Hepatocyte (in vitro differentiated cells): ENCODE measurements around the gene XYLT1. TPM values are rescaled to one million over a fixed set of nuclear protein-coding genes. Genes with fewer than 3 reads are reported as not detected.

Experiments used
- DNase-seq: peaks from one replicate; pipeline ENCODE4 v3.0.0-alpha.2; 2016; ENCODE audit warnings: low spot score
- H2AFZ ChIP-seq: fragments of 200-600 bp; sonication (generic); 2 replicates; pipeline ENCODE4 v1.6.0; 2016; ENCODE audit warnings: antibody characterized with exemption, mild to moderate bottlenecking
- H3K27ac ChIP-seq: fragments of 200-600 bp; sonication (generic); 2 replicates; pipeline ENCODE4 v1.5.1; 2016; ENCODE audit warnings: mild to moderate bottlenecking
- H3K27me3 ChIP-seq: fragments of 200-600 bp; sonication (generic); 2 replicates; pipeline ENCODE4 v1.6.1; 2016
- H3K36me3 ChIP-seq: fragments of 200-600 bp; sonication (generic); replicated peaks from 2 replicates; pipeline ENCODE4 v1.5.1; 2016; ENCODE audit warnings: low read depth; ENCODE audit not compliant: insufficient read depth
- H3K4me1 ChIP-seq: fragments of 200-600 bp; sonication (generic); 2 replicates; pipeline ENCODE4 v1.5.1; 2016; ENCODE audit warnings: mild to moderate bottlenecking, moderate library complexity; ENCODE audit not compliant: insufficient read depth
- H3K4me2 ChIP-seq: fragments of 200-600 bp; sonication (generic); 2 replicates; pipeline ENCODE4 v1.6.0; 2016
- H3K4me3 ChIP-seq: fragments of 200-600 bp; sonication (generic); 2 replicates; pipeline ENCODE4 v1.5.1; 2016; ENCODE audit warnings: mild to moderate bottlenecking
- H3K79me2 ChIP-seq: fragments of 200-600 bp; sonication (generic); 2 replicates; pipeline ENCODE4 v1.6.0; 2017; ENCODE audit warnings: mild to moderate bottlenecking
- H3K9me2 ChIP-seq: fragments of 200-600 bp; sonication (generic); replicated peaks from 2 replicates; pipeline ENCODE4 v1.6.0; 2017; ENCODE audit warnings: mild to moderate bottlenecking; ENCODE audit not compliant: insufficient read depth
- H3K9me3 ChIP-seq: fragments of 200-600 bp; sonication (generic); 2 replicates; pipeline ENCODE4 v1.5.1; 2016; ENCODE audit warnings: low read depth, mild to moderate bottlenecking
- H4K20me1 ChIP-seq: fragments of 200-600 bp; sonication (generic); 2 replicates; pipeline ENCODE4 v1.6.0; 2016; ENCODE audit warnings: mild to moderate bottlenecking; ENCODE audit not compliant: insufficient read depth, poor library complexity, severe bottlenecking
- CTCF ChIP-seq: fragments of 200-600 bp; sonication (generic); IDR thresholded peaks from 2 replicates; pipeline ENCODE4 v1.5.1; 2016; ENCODE audit warnings: antibody characterized with exemption, mild to moderate bottlenecking; ENCODE audit not compliant: poor library complexity
- EZH2 ChIP-seq: fragments of 200-600 bp; sonication (generic); IDR thresholded peaks from 2 replicates; pipeline ENCODE4 v1.6.1; 2016; ENCODE audit warnings: antibody characterized with exemption, mild to moderate bottlenecking, borderline replicate concordance
- EZH2phosphoT487 ChIP-seq: fragments of 200-600 bp; sonication (generic); IDR thresholded peaks from one replicate; pipeline ENCODE4 v1.6.1; 2018; ENCODE audit warnings: antibody characterized with exemption, mild to moderate bottlenecking, low read depth, moderate library complexity; ENCODE audit not compliant: unreplicated experiment, severe bottlenecking
- WGBS: methylation state at CpG from one replicate; pipeline ENCODE4 v1.1.6; 2016; ENCODE audit warnings: low lambda C conversion rate; ENCODE audit errors: missing lambda C conversion rate; 5-methylcytosine and 5-hydroxymethylcytosine counted together
- polyA plus RNA-seq: library from polyadenylated mRNA; unstranded; fragments of >200 nt; fragmentation: Nextera tagmentation; extraction: Ambion mirVana; gene quantifications from 2 replicates; pipeline ENCODE4 v1.2.1, GENCODE V29; 2016
- total RNA-seq: library from RNA; depleted of rRNA; stranded (reverse); fragments of >200 nt; gene quantifications from 2 replicates; pipeline ENCODE4 v1.2.3, GENCODE V29; 2014

XYLT1 gene
- total and polyA plus RNA-seq, 2 experiments from 2014 or later, result 6.9 to 13.7 TPM

GRCh38 chr16:17117906-17118577, 352.7 kb downstream of the XYLT1 start:
- Histone ChIP-seq H3K4me2 (no peak overlapping the region), H3K79me2 (no peaks in the 10 kb centered on the region), H3K27ac (no peak overlapping the region), H3K27me3 (no peaks in the 10 kb centered on the region), H3K4me3 (no peak overlapping the region), H4K20me1 (no peaks in the 10 kb centered on the region), H2AFZ (no peak overlapping the region), H3K9me2 (no peaks in the 10 kb centered on the region), H3K36me3 (no peaks in the 10 kb centered on the region), H3K9me3 (no peaks in the 10 kb centered on the region), H3K4me1 (no peaks in the 10 kb centered on the region)
- 83% methylated on average over 5 of the region's 5 CpGs for WGBS
- DNase-seq, result no peak
- TF ChIP-seq EZH2 (no peak), CTCF (no peak), EZH2phosphoT487 (no peak)

DNA sequence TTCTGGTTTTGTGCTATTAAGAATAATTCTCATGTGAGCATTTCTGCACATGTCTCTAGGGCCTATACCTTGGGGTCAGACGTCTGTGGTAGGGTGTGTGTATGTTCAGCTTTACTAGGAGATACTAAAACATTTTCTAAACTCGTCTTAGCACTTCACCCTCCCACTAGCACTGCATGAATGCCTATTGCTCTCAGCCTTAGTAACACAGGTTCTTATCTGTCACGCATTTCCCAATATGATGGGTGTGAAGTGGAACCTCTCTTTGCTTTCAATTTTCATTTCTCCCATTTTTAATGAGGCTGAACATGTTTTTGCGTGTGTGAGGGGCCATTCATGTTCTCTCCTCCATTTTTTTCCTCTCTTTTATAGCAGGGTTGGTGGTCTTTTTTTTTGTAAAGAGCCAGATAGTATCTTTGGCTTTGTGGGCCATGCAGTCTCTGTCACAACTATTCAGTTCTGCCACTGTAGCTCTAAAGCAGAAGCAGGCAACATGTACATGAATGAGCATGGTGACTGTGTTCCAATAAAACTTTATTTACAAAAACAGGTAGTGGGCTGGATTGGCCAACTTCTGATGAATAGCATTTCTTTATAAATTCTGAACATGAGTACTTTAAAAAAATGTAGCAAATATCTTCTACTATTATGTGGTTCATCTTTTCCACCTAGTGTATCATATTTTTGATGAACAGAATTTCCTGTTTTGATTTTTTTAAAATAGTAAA, 354.0 kb downstream of the XYLT1 start:
- no peaks in the 10 kb centered on the region for H3K4me1 ChIP-seq
- no peaks in the 10 kb centered on the region for H3K36me3 ChIP-seq
- H2AFZ ChIP-seq, result no peak overlapping the region
- H3K27ac ChIP-seq, result no peak overlapping the region
- no peak overlapping the region for H3K4me2 ChIP-seq
- no peaks in the 10 kb centered on the region for H3K27me3 ChIP-seq
- H3K9me3 ChIP-seq, result no peaks in the 10 kb centered on the region
- H3K79me2 ChIP-seq, result no peaks in the 10 kb centered on the region
- no peaks in the 10 kb centered on the region for H3K9me2 ChIP-seq
- TF ChIP-seq CTCF (no peak), EZH2 (no peak)
- no peak for DNase-seq
- no peak overlapping the region for H3K4me3 ChIP-seq
- no peaks in the 10 kb centered on the region for H4K20me1 ChIP-seq
- 88% methylated on average over 4 of the region's 4 CpGs for WGBS

GRCh38 chr16:17109413-17109812, 361.3 kb downstream of the XYLT1 start:
- Histone ChIP-seq H3K27me3 (no peaks in the 10 kb centered on the region), H3K9me2 (no peaks in the 10 kb centered on the region), H4K20me1 (no peaks in the 10 kb centered on the region), H3K4me1 (no peaks in the 10 kb centered on the region), H3K27ac (no peak overlapping the region), H2AFZ (no peak overlapping the region), H3K79me2 (no peaks in the 10 kb centered on the region), H3K9me3 (no peaks in the 10 kb centered on the region), H3K4me2 (no peak overlapping the region), H3K4me3 (no peak overlapping the region), H3K36me3 (no peaks in the 10 kb centered on the region)
- no peak for DNase-seq
- no peak for TF ChIP-seq EZH2
- no peak for TF ChIP-seq EZH2phosphoT487

GRCh38 chr16:17108596-17108995, 362.2 kb downstream of the XYLT1 start:
- H4K20me1 ChIP-seq, result no peaks in the 10 kb centered on the region
- no peaks in the 10 kb centered on the region for H3K9me2 ChIP-seq
- no peaks in the 10 kb centered on the region for H3K79me2 ChIP-seq
- 96% methylated on average over 17 of the region's 17 CpGs for WGBS
- no peaks in the 10 kb centered on the region for H3K27me3 ChIP-seq
- no peaks in the 10 kb centered on the region for H3K4me1 ChIP-seq
- H3K4me2 ChIP-seq, result no peak overlapping the region
- no peak overlapping the region for H3K27ac ChIP-seq
- H3K4me3 ChIP-seq, result no peak overlapping the region
- no peak overlapping the region for H2AFZ ChIP-seq
- H3K36me3 ChIP-seq, result no peaks in the 10 kb centered on the region
- TF ChIP-seq CTCF (no peak), EZH2 (no peak), EZH2phosphoT487 (no peak)
- DNase-seq, result no peak
- H3K9me3 ChIP-seq, result no peaks in the 10 kb centered on the region
